GM19099 (cell line): ENCODE results near the gene TCHP.

Experiments
- POLR2A ChIP-seq: IDR thresholded peaks from 3 replicates; pipeline ENCODE4 v1.6.1; 2011; ENCODE audit warnings: low read depth; ENCODE audit not compliant: insufficient read length; ENCODE audit errors: extremely low read depth

The TCHP gene

DNA sequence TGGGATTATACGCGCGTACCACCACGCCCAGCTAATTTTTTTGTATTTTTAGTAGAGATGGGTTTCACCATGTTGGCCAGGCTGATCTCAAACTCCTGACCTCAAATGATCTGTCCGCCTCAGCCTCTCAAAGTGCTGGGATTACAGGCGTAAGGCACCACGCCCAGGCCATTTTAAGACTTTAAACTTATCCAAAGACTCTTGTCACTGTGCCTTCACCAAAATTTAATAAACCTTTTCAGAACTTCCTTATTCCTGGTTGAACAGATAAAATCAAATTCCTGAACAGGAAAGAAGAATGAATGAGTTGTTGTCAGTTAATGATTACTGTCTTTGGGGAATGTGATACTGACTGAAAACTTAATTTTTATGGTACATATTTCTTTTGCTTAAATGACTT, 58.3 kb downstream of the TCHP start:
- TF ChIP-seq POLR2A: no peak

GRCh38 chr12:109959411-109960093, 59.5 kb downstream of the TCHP start:
- no peak for TF ChIP-seq POLR2A

- TF ChIP-seq POLR2A: no peak
These were observed 61.1 kb downstream of the TCHP start for GRCh38 chr12:109961201-109961600.

DNA sequence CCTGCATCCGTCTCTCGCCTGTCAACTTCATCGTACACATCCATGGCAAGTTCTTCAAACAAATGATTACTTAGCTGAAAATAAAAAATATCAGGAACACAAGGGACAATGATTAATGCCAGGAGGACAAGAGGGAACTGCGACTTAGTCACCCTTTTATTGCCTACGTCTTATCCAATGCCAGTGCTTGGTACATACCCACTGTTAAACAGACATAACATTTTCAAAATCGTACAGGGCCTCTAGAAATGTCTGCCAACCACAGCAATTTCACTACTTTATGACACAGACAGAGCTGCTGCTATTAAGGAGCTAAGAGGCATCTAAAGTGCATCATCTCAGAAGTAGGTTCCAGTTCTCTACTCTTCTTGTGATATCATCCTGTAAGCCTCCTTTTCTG, 61.5 kb downstream of the TCHP start:
- no peak for TF ChIP-seq POLR2A

- no peak for TF ChIP-seq POLR2A
These were observed 62.3 kb downstream of the TCHP start for GRCh38 chr12:109962398-109962797.

DNA sequence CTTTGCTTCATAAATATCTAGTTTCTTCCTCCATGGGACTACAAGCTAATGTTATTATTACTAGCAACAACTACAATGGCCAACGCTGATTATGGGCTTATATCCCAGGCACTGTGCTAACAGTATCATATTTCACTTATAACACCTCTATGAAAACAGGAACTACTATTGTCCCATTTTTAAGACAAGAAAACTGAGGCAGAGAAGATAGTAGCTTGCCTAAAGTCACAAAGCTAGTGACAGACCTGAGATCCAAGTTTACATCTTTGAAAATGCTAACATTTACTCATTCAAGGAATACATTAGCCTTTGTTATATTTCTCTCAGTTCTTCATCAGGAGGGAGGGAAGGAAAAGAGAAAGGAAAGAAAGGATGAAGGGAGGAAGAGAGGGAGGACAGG, 63.3 kb downstream of the TCHP start:
- no peak for TF ChIP-seq POLR2A

DNA sequence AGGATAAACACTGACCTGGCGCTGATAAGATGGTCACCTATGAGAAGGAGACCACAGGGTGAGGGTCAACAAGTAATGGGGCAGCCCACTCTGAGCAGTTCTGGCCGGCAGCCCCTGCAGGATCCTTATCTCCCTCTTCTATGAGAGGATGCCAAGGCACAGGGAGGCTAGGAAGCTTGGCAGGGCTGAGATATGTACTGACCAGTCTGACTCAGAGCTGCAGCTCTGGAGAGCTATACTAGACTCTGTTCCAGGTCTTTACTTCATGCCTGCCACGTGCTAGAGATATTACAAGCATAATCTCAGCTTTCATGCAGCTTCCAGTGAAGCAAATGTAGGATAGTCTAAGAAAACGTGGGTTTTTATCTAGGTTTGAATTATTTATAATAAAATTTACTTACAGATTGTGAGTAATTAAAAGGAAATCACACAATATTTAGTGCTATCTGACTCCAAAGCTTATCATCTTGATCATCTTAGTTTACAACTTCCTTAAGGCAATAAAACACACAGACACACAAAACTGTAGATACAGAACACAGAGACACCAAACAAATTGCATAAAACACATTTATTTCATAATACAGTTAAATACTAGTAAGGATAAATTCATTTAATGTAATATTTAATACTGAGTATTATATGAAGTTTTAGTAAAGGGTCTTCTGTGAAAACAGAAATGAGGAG, 63.8 kb downstream of the TCHP start:
- TF ChIP-seq POLR2A: no peak

GRCh38 chr12:109966546-109966945, 66.5 kb downstream of the TCHP start:
- TF ChIP-seq POLR2A: no peak

DNA sequence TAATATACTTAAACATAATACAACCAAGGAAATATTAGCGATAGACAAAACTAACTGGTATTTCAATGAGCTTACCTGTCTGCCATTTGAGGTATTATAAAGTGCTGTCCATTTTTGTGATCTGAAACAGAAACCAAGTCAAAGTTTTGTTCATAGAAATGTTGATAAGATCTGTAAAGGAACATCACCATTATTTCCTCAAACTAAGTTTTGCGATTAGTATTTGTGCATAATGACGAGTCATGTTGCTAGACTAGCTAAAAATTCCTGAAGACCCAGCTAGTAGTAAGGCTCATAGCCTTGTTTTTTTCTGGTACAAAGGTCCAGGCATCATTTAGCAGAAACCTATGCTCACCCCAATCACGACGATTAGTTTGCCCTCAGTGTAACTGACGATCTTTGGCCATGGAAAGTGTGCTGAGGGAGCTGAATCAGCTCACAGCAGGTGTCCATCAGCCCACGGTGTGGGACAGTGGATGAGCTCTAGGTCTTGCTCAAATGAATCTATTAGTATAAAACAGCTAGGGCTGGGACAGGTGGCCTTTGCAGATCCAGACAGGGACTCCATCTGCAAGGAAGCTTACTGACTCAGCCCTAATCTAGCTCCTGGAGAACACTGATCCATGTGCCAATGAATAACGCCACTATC, 67.4 kb downstream of the TCHP start:
- TF ChIP-seq POLR2A: no peak
